ENCODE data around the gene LYPD6.

LYPD6 gene

GRCh38 chr2:149353421-149353820 lies 23.0 kb downstream of the LYPD6 start:
- FAIRE-seq: no peak

GRCh38 chr2:149355716-149356422 lies 25.5 kb downstream of the LYPD6 start:
- no peak for FAIRE-seq

GRCh38 chr2:149357058-149357457 lies 26.7 kb downstream of the LYPD6 start:
- FAIRE-seq: no peak

- no peak for FAIRE-seq
Measured at GRCh38 chr2:149360106-149360505, 29.7 kb downstream of the LYPD6 start.

- no peak for FAIRE-seq
Measured at GRCh38 chr2:149363958-149364357, 33.6 kb downstream of the LYPD6 start.

GRCh38 chr2:149364839-149365238 lies 34.5 kb downstream of the LYPD6 start:
- no peak for FAIRE-seq

GRCh38 chr2:149365931-149366583 lies 35.7 kb downstream of the LYPD6 start:
- no peak for FAIRE-seq

GRCh38 chr2:149370061-149370775 lies 39.8 kb downstream of the LYPD6 start:
- no peak for FAIRE-seq

- no peak for FAIRE-seq
Measured at GRCh38 chr2:149371476-149371875, 41.1 kb downstream of the LYPD6 start.

GRCh38 chr2:149375801-149376361 lies 45.5 kb downstream of the LYPD6 start:
- no peak for FAIRE-seq

- no peak for FAIRE-seq
Measured at GRCh38 chr2:149380205-149380604, 49.8 kb downstream of the LYPD6 start.

GRCh38 chr2:149383340-149383739 lies 53.0 kb downstream of the LYPD6 start:
- no peak for FAIRE-seq

GRCh38 chr2:149385350-149385749 lies 55.0 kb downstream of the LYPD6 start:
- no peak for FAIRE-seq

GRCh38 chr2:149387411-149387810 lies 57.0 kb downstream of the LYPD6 start:
- no peak for FAIRE-seq

GRCh38 chr2:149388120-149388816 lies 57.9 kb downstream of the LYPD6 start:
- FAIRE-seq: no peak

- FAIRE-seq: no peak
Measured at GRCh38 chr2:149389506-149390167, 59.2 kb downstream of the LYPD6 start.

GRCh38 chr2:149393614-149394013 lies 63.2 kb downstream of the LYPD6 start:
- no peak for FAIRE-seq

- FAIRE-seq: no peak
Measured at GRCh38 chr2:149394864-149395263, 64.5 kb downstream of the LYPD6 start.

GRCh38 chr2:149399934-149400615 lies 69.7 kb downstream of the LYPD6 start:
- FAIRE-seq: no peak

GRCh38 chr2:149400997-149401396 lies 70.6 kb downstream of the LYPD6 start:
- no peak for FAIRE-seq

GRCh38 chr2:149409506-149409905 lies 79.1 kb downstream of the LYPD6 start:
- no peak for FAIRE-seq

Data from islet of Langerhans (tissue), 1 donor.